IMR-90 (cell line): ENCODE measurements around the gene FBXW11. TPM values are rescaled to one million over a fixed set of nuclear protein-coding genes. Genes with fewer than 3 reads are reported as not detected.

Experiments used
- ATAC-seq: fragments of 200-7000 bp; cut with Tn5 transposase; 2 replicates; pipeline ENCODE4 v1.9.1; 2020; ENCODE audit warnings: low read depth, mild to moderate bottlenecking, moderate library complexity
- BruUV-seq: library from RNA; stranded (reverse); fragments of 400-500 nt; replicated peaks from 2 replicates; lab custom pipeline; 2021; lab: Mats Ljungman, UMichigan
- CTCF ChIA-PET: fragments of 300-600 bp; formaldehyde crosslinking; extraction: SDS; loops from one replicate; lab custom pipeline; 2021; ENCODE audit warnings: antibody characterized with exemption; lab: Yijun Ruan, JAX
- POLR2A ChIA-PET: fragments of 300-600 bp; sonication (Branson Sonifier 250); formaldehyde crosslinking; loops from one replicate; lab custom pipeline; 2022; ENCODE audit warnings: antibody characterized with exemption; ENCODE audit not compliant: unreplicated experiment; lab: Charles Lee
- DNase-seq: peaks from one replicate; pipeline ENCODE4 v3.0.0; 2013
- H2AFZ ChIP-seq: replicated peaks from 2 replicates; pipeline ENCODE3; 2013; ENCODE audit warnings: low read length, mild to moderate bottlenecking; ENCODE audit not compliant: poor library complexity
- H2AK5ac ChIP-seq: 2 replicates; pipeline ENCODE4 v1.6.1; 2013; ENCODE audit warnings: low read depth, low read length, inconsistent platforms
- H2AK9ac ChIP-seq: replicated peaks from 2 replicates; pipeline ENCODE3; 2013; ENCODE audit warnings: mild to moderate bottlenecking, low read depth, low read length, moderate library complexity; ENCODE audit not compliant: poor library complexity
- H2BK120ac ChIP-seq: 2 replicates; pipeline ENCODE4 v1.6.1; 2013; ENCODE audit warnings: low read depth, low read length, inconsistent platforms
- H2BK15ac ChIP-seq: 3 replicates; pipeline ENCODE4 v1.6.1; 2013; ENCODE audit warnings: low read depth, low read length, inconsistent platforms
- H2BK20ac ChIP-seq: 2 replicates; pipeline ENCODE4 v1.6.1; 2013; ENCODE audit warnings: low read depth, mild to moderate bottlenecking, inconsistent platforms, low read length, moderate library complexity
- H2BK5ac ChIP-seq: 2 replicates; pipeline ENCODE4 v1.6.1; 2013; ENCODE audit warnings: mild to moderate bottlenecking, low read depth, low read length, inconsistent platforms; ENCODE audit not compliant: poor library complexity, severe bottlenecking
- H3K14ac ChIP-seq: replicated peaks from 2 replicates; pipeline ENCODE4 v1.6.1; 2013; ENCODE audit warnings: low read depth, low read length, inconsistent platforms
- H3K18ac ChIP-seq: 2 replicates; pipeline ENCODE4 v1.6.1; 2013; ENCODE audit warnings: low read depth, low read length, control low read depth
- H3K23ac ChIP-seq: 2 replicates; pipeline ENCODE4 v1.6.1; 2013; ENCODE audit warnings: low read depth, low read length, inconsistent platforms
- H3K27ac ChIP-seq: 2 replicates; pipeline ENCODE4 v1.5.1; 2013; ENCODE audit warnings: mild to moderate bottlenecking, control low read depth, low read length; ENCODE audit not compliant: insufficient read depth
- H3K27me3 ChIP-seq: 2 replicates; pipeline ENCODE4 v1.6.1; 2013; ENCODE audit warnings: low read length; ENCODE audit not compliant: control insufficient read depth, insufficient read depth
- H3K36me3 ChIP-seq: 2 replicates; pipeline ENCODE4 v1.6.1; 2013; ENCODE audit warnings: low read length, mixed read lengths; ENCODE audit not compliant: control insufficient read depth, insufficient read depth
- H3K4ac ChIP-seq: 2 replicates; pipeline ENCODE4 v1.6.1; 2013; ENCODE audit warnings: low read depth, low read length, inconsistent platforms
- H3K4me1 ChIP-seq: 2 replicates; pipeline ENCODE4 v1.6.1; 2013; ENCODE audit warnings: low read length, mixed read lengths; ENCODE audit not compliant: control insufficient read depth, insufficient read depth
- H3K4me2 ChIP-seq: 2 replicates; pipeline ENCODE4 v1.6.1; 2013; ENCODE audit warnings: low read depth, mild to moderate bottlenecking, control low read depth, low read length, moderate library complexity
- H3K4me3 ChIP-seq: 2 replicates; pipeline ENCODE4 v1.5.1; 2013; ENCODE audit warnings: low read depth, mild to moderate bottlenecking, control low read depth, low read length, moderate library complexity; ENCODE audit not compliant: insufficient read depth
- H3K56ac ChIP-seq: 2 replicates; pipeline ENCODE4 v1.6.1; 2013; ENCODE audit warnings: low read length, inconsistent platforms; ENCODE audit not compliant: insufficient read depth; ENCODE audit errors: extremely low read depth
- H3K79me1 ChIP-seq, 2 experiments: 2 replicates each; pipeline ENCODE4 v1.6.1; 2013; ENCODE audit warnings: low read length in 2 of 2, inconsistent platforms in 1 of 2, low read depth in 1 of 2
- H3K9ac ChIP-seq: 2 replicates; pipeline ENCODE4 v1.6.1; 2013; ENCODE audit warnings: low read depth, low read length, control low read depth
- H3K9me1 ChIP-seq: 2 replicates; pipeline ENCODE4 v1.6.1; 2013; ENCODE audit warnings: low read length, inconsistent platforms; ENCODE audit not compliant: insufficient read depth
- H3K9me3 ChIP-seq: 2 replicates; pipeline ENCODE4 v1.6.1; 2013; ENCODE audit warnings: low read length; ENCODE audit not compliant: control insufficient read depth, insufficient read depth
- H4K20me1 ChIP-seq: 2 replicates; pipeline ENCODE4 v1.6.1; 2013; ENCODE audit warnings: low read length, inconsistent platforms; ENCODE audit not compliant: insufficient read depth
- H4K5ac ChIP-seq: 2 replicates; pipeline ENCODE4 v1.6.1; 2013; ENCODE audit warnings: mild to moderate bottlenecking, low read depth, low read length, control low read depth
- H4K8ac ChIP-seq, 2 experiments: 2 replicates each; pipeline ENCODE4 v1.6.1; 2013; ENCODE audit warnings: low read depth in 2 of 2, low read length in 2 of 2, control low read depth in 1 of 2, inconsistent platforms in 1 of 2
- H4K91ac ChIP-seq: 2 replicates; pipeline ENCODE4 v1.6.1; 2013; ENCODE audit warnings: low read depth, low read length, inconsistent platforms; ENCODE audit not compliant: insufficient read depth
- BHLHE40 ChIP-seq: fragments of 150-350 bp; IDR thresholded peaks from 2 replicates; pipeline ENCODE4 v1.6.1; 2016; ENCODE audit warnings: mild to moderate bottlenecking, low read depth, low read length
- CEBPB ChIP-seq: IDR thresholded peaks from 2 replicates; pipeline ENCODE4 v1.6.1; 2012; ENCODE audit warnings: low read depth, low read length, improper control_type of control experiment
- CHD1 ChIP-seq: IDR thresholded peaks from 2 replicates; pipeline ENCODE4 v1.6.1; 2012; ENCODE audit warnings: low read depth, low read length, improper control_type of control experiment
- CTCF ChIP-seq: conservative IDR thresholded peaks from 2 replicates; pipeline ENCODE4 v1.5.1; 2012; ENCODE audit warnings: mild to moderate bottlenecking, low read depth, low read length, improper control_type of control experiment
- ELK1 ChIP-seq: fragments of 150-350 bp; IDR thresholded peaks from 2 replicates; pipeline ENCODE4 v1.6.1; 2016; ENCODE audit warnings: low read depth, mild to moderate bottlenecking, low read length, moderate library complexity, borderline replicate concordance
- FOS ChIP-seq: fragments of 150-350 bp; IDR thresholded peaks from 2 replicates; pipeline ENCODE4 v1.6.1; 2016; ENCODE audit warnings: low read depth, low read length
- MAFK ChIP-seq: IDR thresholded peaks from 2 replicates; pipeline ENCODE4 v1.6.1; 2012; ENCODE audit warnings: low read depth, low read length, improper control_type of control experiment
- MAZ ChIP-seq: IDR thresholded peaks from 2 replicates; pipeline ENCODE4 v1.6.1; 2012; ENCODE audit warnings: low read depth, mild to moderate bottlenecking, low read length, improper control_type of control experiment, moderate library complexity, borderline replicate concordance
- MXI1 ChIP-seq: IDR thresholded peaks from 2 replicates; pipeline ENCODE4 v1.6.1; 2012; ENCODE audit warnings: low read depth, mild to moderate bottlenecking, low read length, moderate library complexity, borderline replicate concordance
- NFE2L2 ChIP-seq: fragments of 150-350 bp; IDR thresholded peaks from 2 replicates; pipeline ENCODE4 v1.6.1; 2016; ENCODE audit warnings: low read depth, mild to moderate bottlenecking, low read length
- POLR2A ChIP-seq: IDR thresholded peaks from 2 replicates; pipeline ENCODE4 v1.6.1; 2012; ENCODE audit warnings: mild to moderate bottlenecking, low read depth, low read length
- RAD21 ChIP-seq: IDR thresholded peaks from 2 replicates; pipeline ENCODE4 v1.6.1; 2012; ENCODE audit warnings: low read length, improper control_type of control experiment
- RCOR1 ChIP-seq: IDR thresholded peaks from 2 replicates; pipeline ENCODE4 v1.6.1; 2012; ENCODE audit warnings: mild to moderate bottlenecking, low read length, improper control_type of control experiment; ENCODE audit not compliant: insufficient replicate concordance
- RFX5 ChIP-seq: IDR thresholded peaks from 2 replicates; pipeline ENCODE4 v1.8.0; 2012; ENCODE audit warnings: low read depth, mild to moderate bottlenecking, low read length, moderate library complexity
- SMC3 ChIP-seq: fragments of 150-350 bp; IDR thresholded peaks from 2 replicates; pipeline ENCODE4 v1.6.1; 2016; ENCODE audit warnings: low read depth, mild to moderate bottlenecking, antibody characterized with exemption, low read length, moderate library complexity
- USF2 ChIP-seq: fragments of 150-350 bp; IDR thresholded peaks from 2 replicates; pipeline ENCODE4 v1.6.1; 2017; ENCODE audit warnings: mild to moderate bottlenecking, antibody characterized with exemption, low read length, low read depth
- WGBS, 2 experiments: methylation state at CpG; one replicate each; pipeline versions ENCODE4 v1.1.5 to v1.1.7; 2013; ENCODE audit warnings: missing lambda C conversion rate in 2 of 2; ENCODE audit not compliant: insufficient read length in 1 of 2; ENCODE audit errors: extremely low coverage in 2 of 2; 5-methylcytosine and 5-hydroxymethylcytosine counted together
- dilution Hi-C: fragments of 300-500 bp; cut with HindIII; formaldehyde crosslinking; loops from one replicate; pipeline ENCODE4 v1.14.3; 2018; ENCODE audit warnings: low sequenced_read_pairs; ENCODE audit not compliant: unreplicated experiment
- in situ Hi-C: fragments of 300-500 bp; cut with MboI; formaldehyde crosslinking; loops from 3 replicates; pipeline ENCODE4 v1.14.3; 2019; ENCODE audit warnings: low sequenced_read_pairs, inconsistent platforms, mixed read lengths
- intact Hi-C: fragments of 100-400 bp; cut with micrococcal nuclease; formaldehyde crosslinking; loops from 2 replicates; pipeline ENCODE4 v1.10.0; 2022
- polyA plus RNA-seq, 3 experiments: library from polyadenylated mRNA; depleted of rRNA; stranded (reverse); fragments of >200 nt; gene quantifications; 2 replicates each; pipeline ENCODE4 v1.2.3, GENCODE V29; 2012; ENCODE audit warnings: low replicate concordance in 1 of 3
- total RNA-seq: library from RNA; depleted of rRNA; stranded (reverse); fragments of >200 nt; gene quantifications from 2 replicates; pipeline ENCODE4 v1.2.3, GENCODE V29; 2012

The FBXW11 gene
- total and polyA plus RNA-seq, 2 of the 4 experiments (the other 2 are of a cell fraction) = 34.3 to 97.1 TPM

- H2BK5ac ChIP-seq = no peak overlapping the region
- peaks cover 3% of the 10 kb centered on the region; the same call in 1 of the 2 replicates for H3K36me3 ChIP-seq
- no peak overlapping the region for H3K23ac ChIP-seq
- no peak overlapping the region for H2AFZ ChIP-seq
- ChIA-PET POLR2A (no interaction called here), CTCF (no interaction called here)
- no peak overlapping the region for H3K9ac ChIP-seq
- H3K4ac ChIP-seq = no peak overlapping the region
- no TSS peak for BruUV-seq
- no peak overlapping the region for H3K27ac ChIP-seq
- H2BK120ac ChIP-seq = no peak overlapping the region
- H2BK20ac ChIP-seq = no peak overlapping the region
- TF ChIP-seq CTCF (no peak), CEBPB (no peak), NFE2L2 (no peak), RAD21 (no peak), MXI1 (no peak), RFX5 (no peak), ELK1 (no peak), RCOR1 (no peak), USF2 (no peak), MAFK (no peak), BHLHE40 (no peak), FOS (no peak), SMC3 (no peak), POLR2A (no peak), MAZ (no peak), CHD1 (no peak)
- no CpG with 5 or more reads among the region's 2 CpGs for WGBS, 2 experiments
- H2AK5ac ChIP-seq = no peak overlapping the region
- dilution Hi-C loops (no loop called here), intact Hi-C loops (no loop called here), in situ Hi-C loops (no loop called here)
- H3K9me3 ChIP-seq = peaks cover 6% of the 10 kb centered on the region
- ATAC-seq (no peak), DNase-seq (no peak)
- no peak overlapping the region for H4K91ac ChIP-seq
- H2AK9ac ChIP-seq = no peak overlapping the region
- H4K8ac ChIP-seq = no peak overlapping the region
- no peak overlapping the region for H3K4me2 ChIP-seq
- H4K20me1 ChIP-seq = peaks cover 71% of the 10 kb centered on the region
- no peak overlapping the region for H3K4me3 ChIP-seq
- H3K18ac ChIP-seq = no peak overlapping the region
- H3K9me1 ChIP-seq = peaks cover 20% of the 10 kb centered on the region
- no peak overlapping the region for H4K5ac ChIP-seq
- no peak overlapping the region for H3K56ac ChIP-seq
- H3K79me1 ChIP-seq = peaks cover 30 to 75% of the 10 kb centered on the region in 2 experiments
- H3K14ac ChIP-seq = no peak overlapping the region
- no peaks in the 10 kb centered on the region for H3K27me3 ChIP-seq
- peaks cover 5% of the 10 kb centered on the region for H3K4me1 ChIP-seq
- H2BK15ac ChIP-seq = no peak overlapping the region
These were observed 24.6 kb downstream of the FBXW11 start for GRCh38 chr5:171981847-171982246.
